D341Med (cell line): ENCODE results near the gene ZFAND4.
"Not testable (repeated sequence)": the region's sequence is repeated elsewhere in the genome, so short reads cannot be mapped to it uniquely, and the experiment has no call there.

Experiments
- DNase-seq: peaks from one replicate; pipeline ENCODE4 v3.0.0; 2012; ENCODE audit warnings: low spot score

The ZFAND4 gene

GRCh38 chr10:45640941-45641340, 31.6 kb downstream of the ZFAND4 start:
- DNase-seq, result no peak

DNA sequence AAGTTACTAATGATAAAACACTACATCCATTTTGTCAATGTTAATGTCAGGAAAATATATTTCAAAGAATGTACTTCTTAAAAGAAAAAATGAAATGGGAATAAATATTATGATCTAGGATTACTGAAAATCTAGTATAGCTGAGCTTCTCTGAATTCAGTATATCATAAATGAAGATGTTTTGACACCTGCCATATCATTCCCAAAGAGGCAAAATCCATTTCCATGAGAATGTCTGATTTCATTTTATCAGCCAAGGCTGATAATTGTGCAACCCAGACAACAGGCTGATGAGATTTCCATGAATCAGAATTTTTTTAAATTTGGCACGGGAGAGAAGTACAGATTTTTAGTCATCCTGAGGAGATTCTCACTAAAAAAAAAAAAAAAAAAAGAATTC, 32.5 kb downstream of the ZFAND4 start:
- no peak for DNase-seq

DNA sequence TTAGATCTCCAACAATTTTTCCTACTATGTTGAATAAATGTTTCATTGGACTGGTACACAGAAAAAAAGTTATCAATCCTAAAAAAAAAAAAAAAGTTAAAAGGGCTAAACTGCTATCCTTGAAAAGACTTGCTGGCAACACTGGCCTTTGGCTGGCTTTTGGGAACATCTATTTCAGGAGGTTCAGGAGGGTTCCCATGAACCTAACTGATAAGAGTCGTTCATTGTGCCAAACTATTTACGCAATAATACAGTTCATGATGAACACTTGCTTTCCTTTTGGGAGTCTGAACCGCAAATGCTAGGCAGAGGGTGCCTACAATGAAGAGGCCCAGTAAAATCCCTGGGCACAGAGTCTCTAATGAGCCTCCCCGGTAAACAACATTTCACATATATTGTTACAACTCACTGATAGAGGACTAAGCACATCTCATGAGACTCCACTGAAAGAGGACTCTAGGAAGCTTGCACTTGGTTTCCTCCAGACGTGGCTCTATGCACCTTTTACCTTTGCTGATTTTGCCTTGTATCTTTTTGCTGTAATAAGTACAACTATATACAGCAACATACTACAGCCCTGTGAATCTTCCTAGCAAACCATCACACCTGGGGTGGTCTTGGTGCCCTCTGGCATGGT, 45.0 kb downstream of the ZFAND4 start:
- DNase-seq, result no peak

DNA sequence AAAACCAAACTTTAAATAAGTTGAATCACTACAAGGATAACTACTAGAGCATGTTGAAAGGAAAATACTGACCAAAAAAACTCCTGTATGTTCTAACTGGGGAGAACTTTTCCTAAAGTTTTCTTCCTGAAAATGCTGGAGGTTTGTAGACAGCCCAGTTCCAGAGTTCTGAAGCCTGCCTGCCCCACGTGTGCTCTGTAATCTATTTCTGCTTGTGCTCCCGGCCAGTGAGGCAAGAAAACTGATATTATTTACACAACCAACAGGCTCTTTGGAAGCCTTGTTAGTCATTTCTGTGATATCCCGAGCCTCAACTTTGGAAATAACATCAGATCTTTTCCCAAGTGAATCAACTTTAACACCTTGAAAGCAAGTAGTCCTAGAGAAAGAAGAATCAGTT, 46.7 kb downstream of the ZFAND4 start:
- no peak for DNase-seq

GRCh38 chr10:45624724-45625123, 47.8 kb downstream of the ZFAND4 start:
- no peak for DNase-seq

GRCh38 chr10:45614869-45615268, 57.7 kb downstream of the ZFAND4 start:
- no peak for DNase-seq

DNA sequence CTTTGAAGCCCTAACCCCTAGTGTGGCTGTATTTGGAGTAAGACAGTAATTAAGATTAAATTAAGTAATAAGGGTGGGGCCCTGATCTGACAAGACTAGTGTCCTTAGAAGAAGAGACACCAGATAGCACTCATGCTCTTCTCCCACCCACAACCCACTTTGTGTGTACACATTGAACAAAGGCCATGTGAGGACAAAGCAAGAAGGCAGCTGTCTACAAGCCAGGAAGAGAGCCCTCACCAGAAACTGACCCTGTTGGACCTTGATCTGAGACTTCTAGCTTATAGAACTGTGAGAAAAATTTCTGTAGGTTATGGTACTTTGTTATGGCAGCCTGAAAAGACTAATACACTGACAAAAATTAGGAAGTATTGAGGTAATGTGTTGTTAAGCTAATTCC, 59.8 kb downstream of the ZFAND4 start:
- no peak for DNase-seq

- no peak for DNase-seq
These were observed 64.5 kb downstream of the ZFAND4 start for GRCh38 chr10:45608052-45608451.

DNA sequence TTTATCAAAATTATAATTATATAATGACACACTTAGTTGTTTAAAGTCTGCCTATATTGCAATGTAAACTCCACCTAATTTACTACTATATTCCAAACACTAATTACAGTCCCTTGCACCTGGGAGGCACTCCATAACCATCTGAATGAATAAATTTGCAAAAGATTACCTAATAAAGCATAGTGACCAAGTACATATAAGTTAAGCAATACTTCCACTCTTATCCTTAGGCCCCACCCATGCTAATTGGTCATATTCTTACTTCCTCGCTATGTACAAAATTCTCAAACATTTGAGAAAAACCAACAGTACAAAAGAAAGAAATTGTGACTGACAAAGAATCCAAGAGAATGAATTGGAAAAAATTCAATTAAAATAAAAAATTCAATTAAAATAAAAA, 65.3 kb downstream of the ZFAND4 start:
- no peak for DNase-seq

DNA sequence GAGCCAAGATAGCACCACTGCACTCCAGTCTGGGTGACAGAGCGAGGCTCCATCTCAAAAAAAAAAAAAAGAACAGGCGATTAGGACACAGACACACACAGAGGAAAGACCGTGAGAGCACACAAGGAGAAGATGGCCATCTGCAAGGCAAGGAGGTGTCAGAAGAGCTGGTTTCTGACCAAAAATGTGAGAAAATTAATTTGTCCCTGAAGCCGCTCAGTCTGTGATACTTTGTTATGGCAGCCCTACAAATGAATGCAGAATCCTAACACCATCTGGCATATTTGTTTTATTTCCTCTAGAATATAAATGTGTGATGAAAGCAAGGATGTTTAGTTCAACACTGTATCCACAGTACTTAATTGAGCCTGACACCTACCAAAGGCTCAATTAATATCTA, 69.7 kb downstream of the ZFAND4 start:
- DNase-seq, result no peak

DNA sequence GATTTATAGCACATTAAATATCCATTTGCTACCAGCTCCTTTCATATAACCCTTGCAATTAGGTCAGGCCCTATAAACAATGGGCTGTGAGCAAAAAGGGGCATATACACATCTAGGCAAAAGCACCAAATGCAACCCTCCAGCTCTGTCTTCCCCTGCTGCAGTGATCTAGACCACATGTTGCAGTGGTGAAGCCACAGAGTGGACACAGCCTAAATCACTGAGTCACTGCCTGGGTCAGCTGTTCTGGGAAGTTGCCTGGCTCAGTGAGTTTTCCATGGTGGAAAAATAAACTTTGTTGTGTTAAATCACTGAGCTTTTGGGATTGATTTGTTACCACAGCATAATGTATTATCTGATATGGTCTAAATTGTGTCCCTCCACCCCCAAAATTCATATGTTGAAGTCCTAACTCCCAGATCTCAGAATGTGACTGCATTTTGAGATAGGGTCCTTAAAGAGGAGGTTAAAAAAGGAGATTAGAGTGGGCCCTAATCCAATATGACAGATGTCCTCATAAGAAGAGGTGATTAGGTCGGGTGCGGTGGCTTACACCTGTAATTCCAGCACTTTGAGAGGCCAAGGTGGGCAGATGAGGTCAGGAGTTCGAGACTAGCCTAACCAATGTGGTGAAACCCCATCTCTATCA, 70.4 kb downstream of the ZFAND4 start:
- no peak for DNase-seq

DNA sequence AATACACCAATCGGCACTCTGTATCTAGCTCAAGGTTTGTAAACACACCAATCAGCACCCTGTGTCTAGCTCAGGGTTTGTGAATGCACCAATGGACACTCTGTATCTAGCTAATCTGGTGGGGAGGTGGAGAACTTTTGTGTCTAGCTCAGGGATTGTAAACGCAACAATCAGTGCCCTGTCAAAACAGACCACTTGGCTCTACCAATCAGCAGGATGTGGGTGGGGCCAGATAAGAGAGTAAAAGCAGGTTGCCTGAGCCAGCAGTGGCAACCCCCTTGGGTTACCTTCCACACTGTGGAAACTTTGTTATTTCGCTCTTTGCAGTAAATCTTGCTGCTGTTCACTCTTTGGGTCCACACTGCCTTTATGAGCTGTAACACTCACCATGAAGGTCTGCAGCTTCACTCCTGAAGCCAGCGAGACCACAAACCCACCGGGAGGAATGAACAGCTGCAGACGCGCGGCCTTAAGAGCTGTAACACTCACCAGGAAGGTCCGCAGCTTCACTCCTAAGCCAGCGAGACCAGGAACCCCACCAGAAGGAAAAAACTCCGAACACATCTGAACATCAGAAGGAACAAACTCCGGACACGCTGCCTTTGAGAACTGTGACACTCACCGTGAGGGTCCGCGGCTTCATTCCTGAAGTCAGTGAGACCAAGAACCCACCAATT, 71.2 kb downstream of the ZFAND4 start:
- not testable (repeated sequence) for DNase-seq

GRCh38 chr10:45600337-45601253, 72.0 kb downstream of the ZFAND4 start:
- not testable (repeated sequence) for DNase-seq

- no peak for DNase-seq
These were observed 72.9 kb downstream of the ZFAND4 start for GRCh38 chr10:45599646-45600045.

- no peak for DNase-seq
These were observed 73.5 kb downstream of the ZFAND4 start for GRCh38 chr10:45599021-45599603.

DNA sequence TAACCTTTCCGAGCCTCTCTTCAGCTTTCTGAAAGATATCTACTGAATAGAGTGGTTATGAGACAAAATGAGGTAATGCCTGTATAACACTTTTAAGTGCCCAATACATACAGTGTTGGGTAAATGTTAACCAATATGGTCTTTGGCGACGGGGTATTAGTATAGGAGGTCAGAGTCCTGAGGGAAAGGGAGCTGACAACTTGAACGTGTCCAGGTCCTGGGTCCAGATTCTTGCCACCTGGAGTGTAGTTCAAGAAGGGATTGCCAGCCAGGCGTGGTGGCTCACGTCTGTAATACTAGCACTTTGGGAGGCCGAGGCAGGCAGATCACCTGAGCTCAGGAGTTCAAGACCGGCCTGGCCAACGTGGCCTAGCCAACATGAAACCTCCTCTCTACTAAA, 76.0 kb downstream of the ZFAND4 start:
- no peak for DNase-seq

GRCh38 chr10:45594276-45595157, 78.1 kb downstream of the ZFAND4 start:
- DNase-seq, result peak; percentile 99

GRCh38 chr10:45593938-45594275, 78.7 kb downstream of the ZFAND4 start:
- DNase-seq, result no peak

GRCh38 chr10:45592926-45593325, 79.6 kb downstream of the ZFAND4 start:
- DNase-seq, result no peak

DNA sequence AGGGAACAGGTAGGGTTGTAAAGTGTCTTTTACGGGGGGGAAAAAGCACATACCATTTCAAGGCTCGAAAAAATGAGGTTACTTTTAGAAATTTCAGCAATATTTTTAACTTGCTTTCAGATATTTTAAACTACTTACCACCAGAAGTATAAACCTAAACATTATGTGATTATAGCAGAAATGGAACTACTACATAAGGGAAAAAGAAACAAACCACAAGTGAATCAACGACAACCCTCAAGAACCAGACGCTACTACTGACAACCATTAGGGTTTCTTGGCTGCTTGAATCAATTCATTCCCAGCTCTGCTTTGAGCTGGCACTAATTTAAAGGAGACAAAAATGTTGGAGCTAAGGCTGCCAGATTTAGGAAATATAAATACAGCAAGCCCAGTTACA, 80.1 kb downstream of the ZFAND4 start:
- no peak for DNase-seq

GRCh38 chr10:45591280-45591679, 81.3 kb downstream of the ZFAND4 start:
- no peak for DNase-seq
